OCI-LY7 (cell line): ENCODE data around the gene KISS1R. TPM values are rescaled to one million over a fixed set of nuclear protein-coding genes. Genes with fewer than 3 reads are reported as not detected.

Experiments used
- BruUV-seq: library from RNA; stranded (reverse); fragments of 400-500 nt; replicated peaks from 2 replicates; lab custom pipeline; 2021; lab: Mats Ljungman, UMichigan
- CTCF ChIA-PET: fragments of 300-600 bp; sonication (Branson Sonifier 250); formaldehyde crosslinking; loops from one replicate; lab custom pipeline; 2022; ENCODE audit warnings: antibody characterized with exemption; ENCODE audit not compliant: unreplicated experiment; lab: Charles Lee
- POLR2A ChIA-PET: fragments of 300-600 bp; sonication (Branson Sonifier 250); formaldehyde crosslinking; loops from one replicate; lab custom pipeline; 2022; ENCODE audit warnings: antibody characterized with exemption; lab: Charles Lee
- DNase-seq: peaks from one replicate; pipeline ENCODE4 v3.0.0-alpha.2; 2015; ENCODE audit warnings: low spot score
- H2AFZ ChIP-seq: fragments of 200-600 bp; sonication (generic), shearing (Covaris generic); 2 replicates; pipeline ENCODE4 v1.6.1; 2014; ENCODE audit warnings: mild to moderate bottlenecking, antibody characterized with exemption, low read length, moderate library complexity
- H3K27ac ChIP-seq: fragments of 200-600 bp; sonication (generic); 2 replicates; pipeline ENCODE4 v1.5.1; 2014; ENCODE audit warnings: mixed run types, low read depth, mild to moderate bottlenecking, moderate library complexity, low read length, inconsistent platforms; ENCODE audit not compliant: poor library complexity, severe bottlenecking
- H3K36me3 ChIP-seq: fragments of 200-600 bp; sonication (generic); 2 replicates; pipeline ENCODE4 v1.6.1; 2014; ENCODE audit warnings: mild to moderate bottlenecking, antibody characterized with exemption, low read length, moderate library complexity, mixed read lengths; ENCODE audit not compliant: insufficient read depth
- H3K4me1 ChIP-seq: fragments of 200-600 bp; sonication (generic); 2 replicates; pipeline ENCODE4 v1.5.1; 2014; ENCODE audit warnings: mild to moderate bottlenecking, low read length; ENCODE audit not compliant: insufficient read depth, poor library complexity, severe bottlenecking
- H3K4me2 ChIP-seq: fragments of 200-600 bp; sonication (generic); 2 replicates; pipeline ENCODE4 v1.6.1; 2014; ENCODE audit warnings: mild to moderate bottlenecking, low read length
- H3K4me3 ChIP-seq: fragments of 200-600 bp; sonication (generic); 2 replicates; pipeline ENCODE4 v1.5.1; 2014; ENCODE audit warnings: mild to moderate bottlenecking, low read depth, low read length; ENCODE audit not compliant: poor library complexity, severe bottlenecking
- H3K79me2 ChIP-seq: fragments of 200-600 bp; sonication (generic); 2 replicates; pipeline ENCODE4 v1.6.1; 2016; ENCODE audit warnings: low read depth, mild to moderate bottlenecking, low read length, moderate library complexity, mixed read lengths; ENCODE audit not compliant: insufficient read depth
- H3K9me2 ChIP-seq: fragments of 200-600 bp; sonication (generic); 2 replicates; pipeline ENCODE4 v1.6.1; 2016; ENCODE audit warnings: mild to moderate bottlenecking, low read length, mixed read lengths; ENCODE audit not compliant: insufficient read depth
- H3K9me3 ChIP-seq: fragments of 200-600 bp; sonication (generic); 2 replicates; pipeline ENCODE4 v1.6.1; 2014; ENCODE audit warnings: mild to moderate bottlenecking, mixed run types, low read length, mixed read lengths
- H4K20me1 ChIP-seq: fragments of 200-600 bp; sonication (generic); 2 replicates; pipeline ENCODE4 v1.6.1; 2014; ENCODE audit warnings: mild to moderate bottlenecking, antibody characterized with exemption, low read length, moderate library complexity, mixed read lengths; ENCODE audit not compliant: insufficient read depth
- EZH2phosphoT487 ChIP-seq: fragments of 200-600 bp; sonication (generic); IDR thresholded peaks from 2 replicates; pipeline ENCODE4 v1.6.1; 2018; ENCODE audit warnings: low read depth, borderline replicate concordance, mild to moderate bottlenecking, mixed run types, antibody characterized with exemption, low read length, moderate library complexity, mixed read lengths
- intact Hi-C: fragments of 100-400 bp; cut with micrococcal nuclease; formaldehyde crosslinking; loops from one replicate; pipeline ENCODE4 v1.10.0; 2022; ENCODE audit not compliant: unreplicated experiment
- total RNA-seq, 2 experiments: library from RNA; depleted of rRNA in 1 of 2; stranded (reverse); fragments of >200 nt in 1 of 2; shearing (Covaris generic) in 1 of 2; gene quantifications; 2 replicates each; pipeline ENCODE4 v1.2.3, GENCODE V29; 2014 to 2022
- TF ChIP-seq, protein P1 (sequence below): fragments of 200-600 bp; sonication (generic); conservative IDR thresholded peaks from 2 replicates; pipeline ENCODE4 v1.5.1; 2014; ENCODE audit warnings: mild to moderate bottlenecking, antibody characterized with exemption, low read length, moderate library complexity, mixed read lengths

The KISS1R gene
- total RNA-seq, 2 experiments from 2014 or later: not detected

DNA sequence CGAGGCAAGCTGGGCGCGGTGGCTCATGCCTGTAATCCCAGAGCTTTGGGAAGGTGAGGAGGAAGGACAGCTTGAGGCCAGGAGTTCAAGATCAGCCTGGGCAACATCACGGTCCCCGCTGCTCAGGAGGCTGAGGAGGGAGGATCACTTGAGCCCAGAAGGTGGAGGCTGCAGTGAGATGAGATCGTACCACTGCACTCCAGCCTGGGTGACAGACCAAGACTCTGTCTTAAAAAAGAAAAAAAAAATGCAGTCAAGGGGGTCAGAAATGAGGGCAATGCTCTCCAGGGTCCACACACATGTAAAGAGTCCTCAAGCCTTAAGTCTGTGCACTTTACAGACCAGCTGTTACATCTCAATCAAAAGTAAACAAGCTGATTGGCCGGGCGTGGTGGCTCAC, 12.6 kb upstream of the KISS1R start:
- Histone ChIP-seq H2AFZ (no peak overlapping the region), H4K20me1 (no peaks in the 10 kb centered on the region), H3K4me2 (no peak overlapping the region), H3K27ac (no peak overlapping the region), H3K4me1 (peaks cover 51% of the 10 kb centered on the region), H3K9me2 (no peaks in the 10 kb centered on the region), H3K4me3 (no peak overlapping the region), H3K79me2 (peaks cover 14% of the 10 kb centered on the region; the same call in 1 of the 2 replicates), H3K9me3 (no peaks in the 10 kb centered on the region), H3K36me3 (peaks cover 10% of the 10 kb centered on the region; the same call in 1 of the 2 replicates)
- BruUV-seq: no TSS peak
- CTCF ChIA-PET: no interaction called here
- intact Hi-C loops: no loop called here
- POLR2A ChIA-PET: interaction anchor here (0.6 kb wide), 1 partner anchor 27 kb away, joined by 6 read pairs; no protein-coding TSS in a partner anchor
- no peak for TF ChIP-seq EZH2phosphoT487
- TF ChIP-seq, protein P1, sequence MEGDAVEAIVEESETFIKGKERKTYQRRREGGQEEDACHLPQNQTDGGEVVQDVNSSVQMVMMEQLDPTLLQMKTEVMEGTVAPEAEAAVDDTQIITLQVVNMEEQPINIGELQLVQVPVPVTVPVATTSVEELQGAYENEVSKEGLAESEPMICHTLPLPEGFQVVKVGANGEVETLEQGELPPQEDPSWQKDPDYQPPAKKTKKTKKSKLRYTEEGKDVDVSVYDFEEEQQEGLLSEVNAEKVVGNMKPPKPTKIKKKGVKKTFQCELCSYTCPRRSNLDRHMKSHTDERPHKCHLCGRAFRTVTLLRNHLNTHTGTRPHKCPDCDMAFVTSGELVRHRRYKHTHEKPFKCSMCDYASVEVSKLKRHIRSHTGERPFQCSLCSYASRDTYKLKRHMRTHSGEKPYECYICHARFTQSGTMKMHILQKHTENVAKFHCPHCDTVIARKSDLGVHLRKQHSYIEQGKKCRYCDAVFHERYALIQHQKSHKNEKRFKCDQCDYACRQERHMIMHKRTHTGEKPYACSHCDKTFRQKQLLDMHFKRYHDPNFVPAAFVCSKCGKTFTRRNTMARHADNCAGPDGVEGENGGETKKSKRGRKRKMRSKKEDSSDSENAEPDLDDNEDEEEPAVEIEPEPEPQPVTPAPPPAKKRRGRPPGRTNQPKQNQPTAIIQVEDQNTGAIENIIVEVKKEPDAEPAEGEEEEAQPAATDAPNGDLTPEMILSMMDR: no peak
- DNase-seq: no peak

DNA sequence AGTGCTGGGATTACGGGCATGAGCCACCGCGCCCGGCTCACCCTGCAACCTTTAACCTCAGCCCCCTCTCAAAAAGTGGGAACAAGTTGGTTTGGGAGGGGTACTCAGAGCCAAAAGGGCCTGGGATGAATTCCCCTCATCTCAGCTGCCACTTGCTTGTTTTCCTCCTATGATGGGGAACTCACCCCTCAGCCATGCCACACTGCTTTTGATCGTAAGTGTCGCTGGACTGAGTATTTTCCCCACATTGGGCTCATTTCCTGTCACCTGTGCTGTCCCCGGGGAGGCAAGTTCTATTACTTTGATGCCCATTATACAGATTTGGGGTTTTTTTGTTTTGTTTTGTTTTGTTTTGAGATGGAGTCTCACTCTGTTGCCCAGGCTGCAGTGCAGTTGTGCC, 10.7 kb upstream of the KISS1R start:
- no peak overlapping the region for H2AFZ ChIP-seq
- H4K20me1 ChIP-seq: no peaks in the 10 kb centered on the region
- peak overlapping the region; percentile 54 for H3K4me2 ChIP-seq
- H3K36me3 ChIP-seq: peaks cover 10% of the 10 kb centered on the region
- peak overlapping the region; percentile 2 for H3K4me3 ChIP-seq
- no TSS peak for BruUV-seq
- no peaks in the 10 kb centered on the region for H3K9me2 ChIP-seq
- peak overlapping the region; percentile 95 for H3K27ac ChIP-seq
- CTCF ChIA-PET: no interaction called here
- peak; percentile 72 for DNase-seq
- TF ChIP-seq EZH2phosphoT487: no peak
- TF ChIP-seq, protein P1: no peak
- POLR2A ChIA-PET: no interaction called here
- intact Hi-C loops: loop anchor here (2.0 kb wide), 1 partner anchor 14 kb away; the partner anchor contains the start of genes MED16 and RNU6-9
- H3K4me1 ChIP-seq: peaks cover 47% of the 10 kb centered on the region
- no peaks in the 10 kb centered on the region for H3K9me3 ChIP-seq
- H3K79me2 ChIP-seq: peaks cover 26% of the 10 kb centered on the region; the same call in 1 of the 2 replicates

DNA sequence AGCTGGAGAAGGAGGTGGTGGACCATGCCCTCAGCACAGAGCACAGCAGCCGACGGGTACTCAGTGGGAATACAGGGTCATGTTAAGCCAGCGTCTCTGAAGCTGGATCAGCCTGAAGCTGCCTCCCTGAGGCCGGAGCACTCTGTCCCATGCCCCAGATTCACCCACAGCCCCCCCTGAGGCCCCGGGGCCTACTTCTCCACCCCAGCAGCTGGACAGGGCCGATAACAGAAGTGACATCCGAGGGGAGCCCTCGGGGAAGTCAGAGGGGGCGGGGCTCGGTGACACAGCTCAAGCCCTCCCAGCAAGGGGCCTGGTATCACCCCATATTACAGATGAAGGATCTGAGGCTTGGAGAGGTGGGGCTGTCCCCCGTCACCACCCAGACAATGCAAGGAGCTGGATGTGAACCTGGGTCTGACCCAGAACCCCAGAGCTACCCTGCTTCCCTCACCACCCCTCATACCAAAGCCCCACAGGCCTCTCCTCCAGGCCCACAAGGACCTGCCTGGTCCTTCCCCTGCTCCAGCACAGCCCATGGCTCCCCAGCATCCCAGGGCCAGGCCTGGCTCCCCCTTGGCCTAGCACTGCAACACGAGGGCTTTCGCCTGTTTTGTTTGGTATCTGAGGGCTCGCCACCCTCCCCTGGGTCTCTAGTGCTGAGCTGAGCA, 9.8 kb upstream of the KISS1R start:
- no TSS peak for BruUV-seq
- Histone ChIP-seq H3K36me3 (peaks cover 6% of the 10 kb centered on the region), H3K9me3 (no peaks in the 10 kb centered on the region), H3K4me3 (no peak overlapping the region), H3K27ac (peak overlapping the region; percentile 95), H3K4me1 (peaks cover 47% of the 10 kb centered on the region), H3K9me2 (no peaks in the 10 kb centered on the region), H3K79me2 (peaks cover 30% of the 10 kb centered on the region; the same call in 1 of the 2 replicates), H3K4me2 (peak overlapping the region; percentile 54), H4K20me1 (no peaks in the 10 kb centered on the region), H2AFZ (no peak overlapping the region)
- TF ChIP-seq EZH2phosphoT487: no peak
- TF ChIP-seq, protein P1: no peak
- CTCF ChIA-PET: no interaction called here
- DNase-seq: peak; percentile 59
- intact Hi-C loops: loop anchor here (2.0 kb wide), 1 partner anchor 15 kb away; the partner anchor contains the start of genes MED16 and RNU6-9
- POLR2A ChIA-PET: interaction anchor here (1.3 kb wide), 1 partner anchor 14 kb away, joined by 3 read pairs; the partner anchor contains the start of genes MED16 and RNU6-9
